Upper lobe of left lung (tissue), 6 donors: Measurements from ENCODE around the gene MAP2K6. TPM values are rescaled to one million over a fixed set of nuclear protein-coding genes. Genes with fewer than 3 reads are reported as not detected.

Experiments used
- ATAC-seq, 2 donors: fragments of 200-7000 bp; cut with Tn5 transposase; one replicate each; pipeline ENCODE4 v1.9.1; 2022; ENCODE audit warnings: mild to moderate bottlenecking in 2 of 2, moderate library complexity in 2 of 2; ENCODE audit not compliant: low FRiP score in 2 of 2
- DNase-seq, 2 donors: peaks; one replicate each; pipeline ENCODE4 v3.0.0-alpha.2; 2019 to 2020
- H3K27ac ChIP-seq, 4 donors: fragments of 200-600 bp; sonication (generic); one replicate each; pipeline ENCODE4 v1.5.1; 2016 to 2019
- H3K27me3 ChIP-seq, 4 donors: fragments of 200-600 bp; sonication (generic); one replicate each; pipeline ENCODE4 v1.5.1; 2017 to 2019
- H3K36me3 ChIP-seq, 4 donors: fragments of 200-600 bp; sonication (generic); one replicate each; pipeline ENCODE4 v1.5.1; 2016 to 2019
- H3K4me1 ChIP-seq, 4 donors: fragments of 200-600 bp; sonication (generic); one replicate each; pipeline ENCODE4 v1.5.1; 2018 to 2019
- H3K4me3 ChIP-seq, 4 donors: fragments of 200-600 bp; sonication (generic); one replicate each; pipeline ENCODE4 v1.5.1; 2017 to 2019; ENCODE audit warnings: mild to moderate bottlenecking in 2 of 4, moderate library complexity in 1 of 4
- H3K9me3 ChIP-seq, 4 donors: fragments of 200-600 bp; sonication (generic); one replicate each; pipeline ENCODE4 v1.5.1; 2018 to 2019
- EP300 ChIP-seq, 4 donors: sonication (generic); formaldehyde crosslinking; IDR thresholded peaks; one replicate each; pipeline ENCODE4 v1.5.1; 2017; ENCODE audit warnings: antibody characterized with exemption in 4 of 4, control low read depth in 2 of 4
- POLR2A ChIP-seq, 4 donors: fragments of 450-650 bp; IDR thresholded peaks; one replicate each; pipeline ENCODE4 v1.5.1; 2016 to 2017; ENCODE audit warnings: antibody characterized with exemption in 4 of 4, mild to moderate bottlenecking in 2 of 4
- POLR2AphosphoS5 ChIP-seq, 2 donors: sonication (generic); formaldehyde crosslinking; IDR thresholded peaks; one replicate each; pipeline ENCODE4 v1.5.1; 2017; ENCODE audit warnings: antibody characterized with exemption in 2 of 2
- WGBS, 2 donors: methylation state at CpG; one replicate each; pipeline ENCODE4 v1.1.5; 2017 to 2018; 5-methylcytosine and 5-hydroxymethylcytosine counted together
- total RNA-seq, 6 donors: library from RNA; depleted of rRNA in 4 of 6; stranded (reverse); fragments of >200 nt in 4 of 6; gene quantifications; one replicate each; pipeline versions ENCODE4 v1.1.0 to v1.2.1, GENCODE V29; 2016 to 2021
- TF ChIP-seq, protein P1 (sequence below), 6 experiments: fragments of 450-650 bp in 4 of 6; fragments of 200-600 bp in 2 of 6; sonication (generic) in 2 of 6; IDR thresholded peaks; one replicate each; pipeline ENCODE4 v1.5.1; 2016 to 2019; ENCODE audit warnings: antibody characterized with exemption in 6 of 6
- donor health status: DM: no; HTN: no; CAD: no; lungs with moderate emphysema.
- donor health status: DM: no; HTN: yes; CAD: no; lungs with severe emphysema.

MAP2K6 gene
- total RNA-seq, 6 donors from 2014 or later: 0.33 to 16.8 (median 5.9) TPM

DNA sequence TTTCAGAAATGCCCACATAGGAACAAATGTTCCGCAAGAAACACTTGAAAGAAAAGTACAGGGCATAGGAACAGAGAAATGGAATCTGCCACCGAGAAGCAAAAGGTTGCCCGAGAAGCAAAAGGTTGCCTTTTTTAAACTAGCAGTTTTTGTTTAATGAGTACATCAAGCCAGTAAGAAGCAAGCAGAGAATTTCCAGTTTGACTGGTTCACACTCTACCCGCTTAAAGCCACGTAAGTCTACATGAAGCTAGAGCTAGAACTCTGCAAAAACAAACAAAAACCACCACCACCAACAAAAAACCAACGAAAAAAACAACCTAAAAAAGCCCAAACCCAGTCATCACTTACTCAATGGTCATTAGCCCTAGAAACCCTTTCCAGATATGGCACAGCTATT, 144.3 kb downstream of the MAP2K6 start:
- H3K9me3 ChIP-seq: no peaks in the 10 kb centered on the region
- no peak overlapping the region for H3K27ac ChIP-seq
- H3K27me3 ChIP-seq: no peaks in the 10 kb centered on the region
- WGBS, 2 donors: 84 to 88% methylated on average over 6 of the region's 6 CpGs
- DNase-seq (no peak), ATAC-seq (no peak)
- H3K36me3 ChIP-seq: no peaks in the 10 kb centered on the region
- TF ChIP-seq POLR2AphosphoS5 (IDR thresholded peaks at IDR 0.05) (no peak), EP300 (IDR thresholded peaks at IDR 0.05) (no peak), POLR2A (IDR thresholded peaks at IDR 0.05) (no peak)
- TF ChIP-seq, protein P1, sequence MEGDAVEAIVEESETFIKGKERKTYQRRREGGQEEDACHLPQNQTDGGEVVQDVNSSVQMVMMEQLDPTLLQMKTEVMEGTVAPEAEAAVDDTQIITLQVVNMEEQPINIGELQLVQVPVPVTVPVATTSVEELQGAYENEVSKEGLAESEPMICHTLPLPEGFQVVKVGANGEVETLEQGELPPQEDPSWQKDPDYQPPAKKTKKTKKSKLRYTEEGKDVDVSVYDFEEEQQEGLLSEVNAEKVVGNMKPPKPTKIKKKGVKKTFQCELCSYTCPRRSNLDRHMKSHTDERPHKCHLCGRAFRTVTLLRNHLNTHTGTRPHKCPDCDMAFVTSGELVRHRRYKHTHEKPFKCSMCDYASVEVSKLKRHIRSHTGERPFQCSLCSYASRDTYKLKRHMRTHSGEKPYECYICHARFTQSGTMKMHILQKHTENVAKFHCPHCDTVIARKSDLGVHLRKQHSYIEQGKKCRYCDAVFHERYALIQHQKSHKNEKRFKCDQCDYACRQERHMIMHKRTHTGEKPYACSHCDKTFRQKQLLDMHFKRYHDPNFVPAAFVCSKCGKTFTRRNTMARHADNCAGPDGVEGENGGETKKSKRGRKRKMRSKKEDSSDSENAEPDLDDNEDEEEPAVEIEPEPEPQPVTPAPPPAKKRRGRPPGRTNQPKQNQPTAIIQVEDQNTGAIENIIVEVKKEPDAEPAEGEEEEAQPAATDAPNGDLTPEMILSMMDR (IDR thresholded peaks at IDR 0.05): no peak
- H3K4me1 ChIP-seq: no peaks in the 10 kb centered on the region
- no peak overlapping the region for H3K4me3 ChIP-seq

GRCh38 chr17:69560987-69561441, 146.5 kb downstream of the MAP2K6 start:
- Histone ChIP-seq H3K27ac (no peak overlapping the region), H3K4me3 (no peak overlapping the region), H3K4me1 (no peaks in the 10 kb centered on the region), H3K36me3 (no peaks in the 10 kb centered on the region), H3K9me3 (no peaks in the 10 kb centered on the region), H3K27me3 (no peaks in the 10 kb centered on the region)
- ATAC-seq: no peak
- DNase-seq: no peak
- TF ChIP-seq POLR2A (IDR thresholded peaks at IDR 0.05) (no peak), POLR2AphosphoS5 (IDR thresholded peaks at IDR 0.05) (peak in 1 of 2 donors; percentile 10)
- WGBS, 2 donors: 56 to 65% methylated on average over 3 of the region's 3 CpGs

GRCh38 chr17:69561462-69561861, 147.0 kb downstream of the MAP2K6 start:
- DNase-seq (no peak), ATAC-seq (no peak)
- H3K4me3 ChIP-seq: no peak overlapping the region
- TF ChIP-seq EP300 (IDR thresholded peaks at IDR 0.05) (no peak), POLR2A (IDR thresholded peaks at IDR 0.05) (no peak), POLR2AphosphoS5 (IDR thresholded peaks at IDR 0.05) (no peak)
- TF ChIP-seq, protein P1 (IDR thresholded peaks at IDR 0.05): no peak
- 91 to 95% methylated on average over 3 of the region's 3 CpGs for WGBS, 2 donors
- no peaks in the 10 kb centered on the region for H3K36me3 ChIP-seq
- H3K27ac ChIP-seq: no peak overlapping the region
- H3K27me3 ChIP-seq: no peaks in the 10 kb centered on the region
- H3K9me3 ChIP-seq: no peaks in the 10 kb centered on the region
- H3K4me1 ChIP-seq: no peaks in the 10 kb centered on the region

DNA sequence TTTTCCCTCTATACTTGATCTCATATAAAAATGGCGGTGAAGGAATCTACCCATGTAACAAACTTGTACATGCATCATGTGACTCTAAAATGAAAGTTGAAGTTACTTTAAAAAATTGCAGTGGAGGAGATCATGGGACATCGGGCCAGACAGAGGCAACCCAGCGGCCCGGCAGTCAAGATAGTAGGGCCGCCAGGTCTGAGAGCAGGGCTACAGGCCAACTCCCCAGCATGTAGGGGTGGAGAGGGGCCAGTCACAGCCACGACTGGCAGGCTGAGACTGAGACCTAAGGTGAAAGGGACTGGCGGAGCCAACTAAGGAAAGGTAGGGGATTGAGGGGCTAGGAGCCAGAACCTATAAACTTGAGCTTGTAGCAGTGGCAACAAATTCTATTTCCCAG, 150.9 kb downstream of the MAP2K6 start:
- H3K27ac ChIP-seq: no peak overlapping the region
- DNase-seq: no peak
- no peak overlapping the region for H3K4me3 ChIP-seq
- TF ChIP-seq, protein P1 (IDR thresholded peaks at IDR 0.05): no peak
- TF ChIP-seq POLR2AphosphoS5 (IDR thresholded peaks at IDR 0.05) (no peak), EP300 (IDR thresholded peaks at IDR 0.05) (no peak), POLR2A (IDR thresholded peaks at IDR 0.05) (no peak)
- WGBS, 2 donors: 86% methylated on average over 7 of the region's 7 CpGs
- H3K9me3 ChIP-seq: no peaks in the 10 kb centered on the region
- H3K36me3 ChIP-seq: no peaks in the 10 kb centered on the region
- peaks cover 0 to 4% (median 0%) of the 10 kb centered on the region in 4 donors for H3K4me1 ChIP-seq
- ATAC-seq: no peak
- no peaks in the 10 kb centered on the region for H3K27me3 ChIP-seq

- ATAC-seq (no peak), DNase-seq (no peak)
- TF ChIP-seq EP300 (IDR thresholded peaks at IDR 0.05): no peak
- TF ChIP-seq POLR2A (IDR thresholded peaks at IDR 0.05): no peak
- TF ChIP-seq POLR2AphosphoS5 (IDR thresholded peaks at IDR 0.05): no peak
- TF ChIP-seq, protein P1 (IDR thresholded peaks at IDR 0.05): no peak
- WGBS, 2 donors: 55 to 56% methylated on average over 4 of the region's 4 CpGs
- no peaks in the 10 kb centered on the region for H3K27me3 ChIP-seq
- H3K27ac ChIP-seq: no peak overlapping the region
- H3K4me1 ChIP-seq: peaks cover 0 to 4% (median 0%) of the 10 kb centered on the region in 4 donors
- H3K4me3 ChIP-seq: no peak overlapping the region
- no peaks in the 10 kb centered on the region for H3K9me3 ChIP-seq
- H3K36me3 ChIP-seq: no peaks in the 10 kb centered on the region
Observed at GRCh38 chr17:69567130-69567529, 152.6 kb downstream of the MAP2K6 start.
